ENCODE data around the gene ECE1. TPM values are rescaled to one million over a fixed set of nuclear protein-coding genes. Genes with fewer than 3 reads are reported as not detected.
A peak's percentile ranks its signal among the peaks of the same experiment; 100 is the strongest.

ECE1 gene
- total and polyA plus RNA-seq, 12 donors, result 86.1 to 588 (median 222) TPM

DNA sequence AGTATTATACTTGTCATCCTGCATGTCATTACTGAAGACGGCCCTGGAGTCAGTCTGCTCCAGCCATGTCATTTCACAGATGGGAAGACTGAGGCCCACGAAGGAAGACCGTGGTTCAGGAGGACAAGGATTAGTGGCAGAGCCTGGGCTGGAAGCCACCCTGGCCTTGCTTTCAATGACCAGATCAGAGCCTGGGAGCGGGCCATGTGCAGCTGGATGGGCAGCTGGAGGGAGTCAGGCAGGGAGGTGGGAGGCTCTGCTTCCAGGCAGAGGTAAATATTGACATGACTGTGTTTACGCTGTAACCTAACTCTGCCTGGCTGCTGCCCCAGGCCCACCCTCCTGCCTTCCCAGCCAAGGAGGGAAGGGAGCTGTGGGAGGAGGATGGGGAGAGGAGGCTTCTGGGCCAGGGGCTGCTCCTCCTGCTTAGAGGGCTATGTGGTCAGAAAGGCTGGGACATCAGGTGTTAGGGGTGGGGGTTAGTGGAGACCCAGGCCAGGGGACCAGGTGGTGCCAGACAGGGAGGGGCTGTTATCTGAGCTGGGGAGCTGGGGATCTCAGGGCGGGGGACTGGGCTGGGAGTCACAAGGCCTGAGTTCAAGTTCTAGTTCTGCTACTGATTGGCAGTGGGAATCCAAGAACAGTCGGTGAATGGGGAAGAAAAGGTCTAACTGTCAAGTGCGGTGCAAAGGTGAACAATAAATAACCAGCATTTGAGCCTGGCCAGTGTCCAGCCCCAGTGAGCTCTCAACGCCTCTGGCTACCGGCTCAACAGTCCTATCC is 48.5 kb upstream of the ECE1 start:
- H3K4me3 ChIP-seq, result no peak overlapping the region
- no peaks in the 10 kb centered on the region for H3K27me3 ChIP-seq
- DNase-seq, result peak; percentile 60 to 85 (median 69)
- peaks cover 93 to 98% of the 10 kb centered on the region in 2 donors for H3K4me1 ChIP-seq (replicated peaks in 1 of 2)
- no peaks in the 10 kb centered on the region for H3K36me3 ChIP-seq (replicated peaks in 1 of 2)
- no peaks in the 10 kb centered on the region for H3K9me3 ChIP-seq (replicated peaks in 1 of 3)
- intact Hi-C loops (cut with DNase I), result no loop called here
- 28 to 49% (median 40%) methylated on average over 6 to 10 of the region's 10 CpGs for WGBS, 4 donors
- TF ChIP-seq, protein P1, sequence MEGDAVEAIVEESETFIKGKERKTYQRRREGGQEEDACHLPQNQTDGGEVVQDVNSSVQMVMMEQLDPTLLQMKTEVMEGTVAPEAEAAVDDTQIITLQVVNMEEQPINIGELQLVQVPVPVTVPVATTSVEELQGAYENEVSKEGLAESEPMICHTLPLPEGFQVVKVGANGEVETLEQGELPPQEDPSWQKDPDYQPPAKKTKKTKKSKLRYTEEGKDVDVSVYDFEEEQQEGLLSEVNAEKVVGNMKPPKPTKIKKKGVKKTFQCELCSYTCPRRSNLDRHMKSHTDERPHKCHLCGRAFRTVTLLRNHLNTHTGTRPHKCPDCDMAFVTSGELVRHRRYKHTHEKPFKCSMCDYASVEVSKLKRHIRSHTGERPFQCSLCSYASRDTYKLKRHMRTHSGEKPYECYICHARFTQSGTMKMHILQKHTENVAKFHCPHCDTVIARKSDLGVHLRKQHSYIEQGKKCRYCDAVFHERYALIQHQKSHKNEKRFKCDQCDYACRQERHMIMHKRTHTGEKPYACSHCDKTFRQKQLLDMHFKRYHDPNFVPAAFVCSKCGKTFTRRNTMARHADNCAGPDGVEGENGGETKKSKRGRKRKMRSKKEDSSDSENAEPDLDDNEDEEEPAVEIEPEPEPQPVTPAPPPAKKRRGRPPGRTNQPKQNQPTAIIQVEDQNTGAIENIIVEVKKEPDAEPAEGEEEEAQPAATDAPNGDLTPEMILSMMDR (IDR thresholded peaks at IDR 0.05), result no peak
- no peak for TF ChIP-seq POLR2A (IDR thresholded peaks at IDR 0.05)
- peak overlapping the region; percentile 87 to 96 (median 95) for H3K27ac ChIP-seq

- H3K36me3 ChIP-seq (replicated peaks in 1 of 2), result no peaks in the 10 kb centered on the region
- H3K27me3 ChIP-seq, result no peaks in the 10 kb centered on the region
- H3K27ac ChIP-seq, result peak overlapping the region; percentile 87 to 96 (median 95)
- WGBS, 4 donors, result 8 to 12% (median 9%) methylated on average over 4 to 7 of the region's 7 CpGs
- intact Hi-C loops (cut with DNase I), result no loop called here
- H3K9me3 ChIP-seq (replicated peaks in 1 of 3), result no peaks in the 10 kb centered on the region
- no peak overlapping the region for H3K4me3 ChIP-seq
- peak in 1 of 2 donors; percentile 82 for TF ChIP-seq POLR2A (IDR thresholded peaks at IDR 0.05)
- TF ChIP-seq, protein P1 (IDR thresholded peaks at IDR 0.05), result no peak
- H3K4me1 ChIP-seq (replicated peaks in 1 of 2), result peaks cover 92 to 98% of the 10 kb centered on the region in 2 donors
- DNase-seq, result peak; percentile 88 to 99 (median 98)
Measured at GRCh38 chr1:21337928-21338572, 47.8 kb upstream of the ECE1 start.

DNA sequence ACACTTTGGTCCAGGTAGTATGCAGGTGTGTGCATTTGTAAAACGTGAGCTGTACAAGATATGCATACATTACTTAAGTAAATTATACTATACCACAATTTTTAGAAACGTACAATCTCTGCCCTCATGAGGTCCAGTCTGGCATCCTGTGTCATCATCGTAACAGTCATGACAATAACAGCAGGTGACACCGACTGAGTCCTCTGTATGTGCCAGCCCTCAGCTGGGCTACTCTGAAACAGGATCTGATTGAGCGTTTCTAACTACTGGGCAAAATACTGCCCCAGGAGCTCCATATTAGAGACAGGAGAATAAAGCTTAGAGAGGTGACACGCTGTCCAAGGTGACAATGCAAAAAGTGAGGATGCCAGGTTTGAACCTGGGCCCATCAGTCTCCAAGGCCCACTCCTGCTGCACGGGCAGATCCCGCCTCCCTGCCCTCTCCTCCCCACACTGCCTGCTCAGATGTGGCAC is 47.2 kb upstream of the ECE1 start:
- Histone ChIP-seq H3K27ac (peak overlapping the region; percentile 87 to 96 (median 95)), H3K36me3 (replicated peaks in 1 of 2) (no peaks in the 10 kb centered on the region), H3K27me3 (no peaks in the 10 kb centered on the region), H3K4me3 (no peak overlapping the region), H3K4me1 (replicated peaks in 1 of 2) (peaks cover 95 to 97% of the 10 kb centered on the region in 2 donors), H3K9me3 (replicated peaks in 1 of 3) (no peaks in the 10 kb centered on the region)
- 37 to 60% (median 45%) methylated on average over 6 to 8 of the region's 8 CpGs for whole genome bisulfite sequencing, 4 donors
- TF ChIP-seq, protein P1 (IDR thresholded peaks at IDR 0.05), result no peak
- TF ChIP-seq POLR2A (IDR thresholded peaks at IDR 0.05), result no peak
- peak in 2 of 7 donors; percentile 28 to 31 for DNase-seq
- intact Hi-C loops (cut with DNase I), result no loop called here

DNA sequence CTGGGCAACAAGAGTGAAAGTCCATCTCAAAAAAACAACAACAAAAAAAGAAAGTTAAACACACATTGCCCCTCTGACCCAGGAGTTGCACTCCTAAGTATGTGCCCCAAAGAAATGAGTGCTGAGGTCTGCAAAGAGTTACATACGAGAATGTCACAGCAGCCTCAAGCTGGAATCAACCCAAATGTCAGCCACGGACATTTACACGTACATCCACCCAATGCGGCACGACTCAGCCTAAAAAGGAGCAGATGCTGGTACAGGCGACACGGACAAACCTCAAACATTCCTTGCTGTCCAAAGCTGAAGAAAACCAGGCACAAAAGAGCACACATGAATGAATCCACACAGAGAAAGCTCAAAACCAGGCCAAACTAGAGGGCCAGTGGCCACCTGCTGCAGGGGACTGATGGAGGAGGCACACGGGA is 46.8 kb upstream of the ECE1 start:
- Histone ChIP-seq H3K27ac (peak overlapping the region; percentile 87 to 96 (median 95)), H3K27me3 (no peaks in the 10 kb centered on the region), H3K9me3 (replicated peaks in 1 of 3) (no peaks in the 10 kb centered on the region), H3K4me3 (no peak overlapping the region), H3K4me1 (replicated peaks in 1 of 2) (peaks cover 95 to 97% of the 10 kb centered on the region in 2 donors), H3K36me3 (replicated peaks in 1 of 2) (no peaks in the 10 kb centered on the region)
- 18 to 45% (median 32%) methylated on average over 8 of the region's 8 CpGs for WGBS, 4 donors
- TF ChIP-seq, protein P1 (IDR thresholded peaks at IDR 0.05), result no peak
- no peak for TF ChIP-seq POLR2A (IDR thresholded peaks at IDR 0.05)
- peak in 6 of 7 donors; percentile 16 to 73 (median 40) for DNase-seq
- intact Hi-C loops (cut with DNase I), result no loop called here
